Measurements from ENCODE around the gene C16orf87.
A peak's percentile ranks its signal among the peaks of the same experiment; 100 is the strongest.

C16orf87 gene

DNA sequence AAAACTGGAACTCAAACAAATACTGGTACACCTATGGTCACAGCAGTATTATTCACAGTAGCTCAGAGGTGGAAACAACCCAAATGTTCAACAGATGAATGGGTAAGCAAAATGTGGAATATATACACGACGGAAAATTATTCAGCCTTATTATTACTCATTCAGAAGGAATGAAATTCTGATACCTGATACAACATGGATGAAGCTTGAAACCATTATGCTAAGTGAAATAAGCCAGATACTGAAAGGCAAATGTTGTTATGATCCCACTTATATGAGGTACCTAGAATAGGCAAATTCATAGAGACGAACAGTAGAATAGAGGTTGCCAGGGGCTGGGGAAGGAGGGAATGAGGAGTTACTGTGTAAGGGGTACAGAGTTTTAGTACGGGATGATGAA, 55.8 kb downstream of the C16orf87 start:
- ChIA-PET POLR2A (no interaction called here), CTCF (interaction anchor here (1.0 to 1.6 kb wide), 4 partner anchors 11 to 169 kb away, joined by 3 to 4 read pairs (median 4); no protein-coding TSS in a partner anchor)
- TF ChIP-seq, protein P1, sequence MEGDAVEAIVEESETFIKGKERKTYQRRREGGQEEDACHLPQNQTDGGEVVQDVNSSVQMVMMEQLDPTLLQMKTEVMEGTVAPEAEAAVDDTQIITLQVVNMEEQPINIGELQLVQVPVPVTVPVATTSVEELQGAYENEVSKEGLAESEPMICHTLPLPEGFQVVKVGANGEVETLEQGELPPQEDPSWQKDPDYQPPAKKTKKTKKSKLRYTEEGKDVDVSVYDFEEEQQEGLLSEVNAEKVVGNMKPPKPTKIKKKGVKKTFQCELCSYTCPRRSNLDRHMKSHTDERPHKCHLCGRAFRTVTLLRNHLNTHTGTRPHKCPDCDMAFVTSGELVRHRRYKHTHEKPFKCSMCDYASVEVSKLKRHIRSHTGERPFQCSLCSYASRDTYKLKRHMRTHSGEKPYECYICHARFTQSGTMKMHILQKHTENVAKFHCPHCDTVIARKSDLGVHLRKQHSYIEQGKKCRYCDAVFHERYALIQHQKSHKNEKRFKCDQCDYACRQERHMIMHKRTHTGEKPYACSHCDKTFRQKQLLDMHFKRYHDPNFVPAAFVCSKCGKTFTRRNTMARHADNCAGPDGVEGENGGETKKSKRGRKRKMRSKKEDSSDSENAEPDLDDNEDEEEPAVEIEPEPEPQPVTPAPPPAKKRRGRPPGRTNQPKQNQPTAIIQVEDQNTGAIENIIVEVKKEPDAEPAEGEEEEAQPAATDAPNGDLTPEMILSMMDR (IDR thresholded peaks at IDR 0.05; ENCODE audit: insufficient read depth, low read length, missing control alignments) = no peak
- no peak overlapping the region for H3K4me3 ChIP-seq (ENCODE audit: low read depth, low read length)
- DNase-seq (ENCODE audit: low read depth, low spot score) = no peak

- ChIA-PET POLR2A (no interaction called here), CTCF (interaction anchor here (1.1 to 1.6 kb wide), 2 partner anchors 26 to 31 kb away, joined by 3 to 4 read pairs; no protein-coding TSS in a partner anchor)
- DNase-seq (ENCODE audit: low read depth, low spot score) = no peak
- H3K4me3 ChIP-seq (ENCODE audit: low read depth, low read length) = no peak overlapping the region
- TF ChIP-seq, protein P1 (IDR thresholded peaks at IDR 0.05; ENCODE audit: insufficient read depth, low read length, missing control alignments) = no peak
Measured at GRCh38 chr16:46774743-46775177, 56.2 kb downstream of the C16orf87 start.

- H3K4me3 ChIP-seq (ENCODE audit: low read depth, low read length) = no peak overlapping the region
- CTCF ChIA-PET = interaction anchor here (0.7 kb wide), 1 partner anchor 1346 kb away, joined by 3 read pairs; no protein-coding TSS in a partner anchor
- TF ChIP-seq, protein P1 (IDR thresholded peaks at IDR 0.05; ENCODE audit: insufficient read depth, low read length, missing control alignments) = no peak
- no peak for DNase-seq (ENCODE audit: low read depth, low spot score)
- POLR2A ChIA-PET = no interaction called here
Measured at GRCh38 chr16:46772463-46772862, 58.5 kb downstream of the C16orf87 start.

DNA sequence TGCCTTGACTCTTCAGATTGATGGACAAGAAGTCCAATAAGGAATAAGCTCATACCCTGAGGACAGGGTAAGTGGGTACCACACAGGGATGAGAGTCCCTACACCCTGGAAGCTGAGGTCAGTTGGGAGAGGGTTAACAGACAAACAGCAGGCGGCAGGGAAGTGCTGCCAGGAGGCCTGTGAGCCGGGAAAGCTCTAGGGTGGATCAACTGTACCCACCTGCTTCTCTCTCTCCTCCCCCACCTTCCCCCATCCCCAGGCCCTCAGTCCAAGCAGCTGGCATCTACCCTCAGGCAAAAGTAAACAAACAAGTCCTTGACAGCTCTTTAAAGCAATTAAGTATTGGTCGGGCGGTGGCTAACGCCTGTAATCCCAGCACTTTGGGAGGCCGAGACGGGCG, 62.2 kb downstream of the C16orf87 start:
- no peak for DNase-seq (ENCODE audit: low read depth, low spot score)
- H3K4me3 ChIP-seq (ENCODE audit: low read depth, low read length) = no peak overlapping the region
- ChIA-PET CTCF (no interaction called here), POLR2A (no interaction called here)
- TF ChIP-seq, protein P1 (IDR thresholded peaks at IDR 0.05; ENCODE audit: insufficient read depth, low read length, missing control alignments) = no peak

- no peak overlapping the region for H3K4me3 ChIP-seq (ENCODE audit: low read depth, low read length)
- CTCF ChIA-PET = no interaction called here
- POLR2A ChIA-PET = no interaction called here
- TF ChIP-seq, protein P1 (IDR thresholded peaks at IDR 0.05; ENCODE audit: insufficient read depth, low read length, missing control alignments) = no peak
- peak; percentile 19 for DNase-seq (ENCODE audit: low read depth, low spot score)
Measured at GRCh38 chr16:46765050-46765449, 65.9 kb downstream of the C16orf87 start.

- ChIA-PET POLR2A (no interaction called here), CTCF (no interaction called here)
- H3K4me3 ChIP-seq (ENCODE audit: low read depth, low read length) = no peak overlapping the region
- TF ChIP-seq, protein P1 (IDR thresholded peaks at IDR 0.05; ENCODE audit: insufficient read depth, low read length, missing control alignments) = no peak
- DNase-seq (ENCODE audit: low read depth, low spot score) = no peak
Measured at GRCh38 chr16:46763147-46763546, 67.8 kb downstream of the C16orf87 start.

All from AG04449 (cell line).